GM19043 (cell line): ENCODE results near the gene UPK3B.
A peak's percentile ranks its signal among the peaks of the same experiment; 100 is the strongest.
"Not testable (repeated sequence)": the region's sequence is repeated elsewhere in the genome, so short reads cannot be mapped to it uniquely, and the experiment has no call there.

ENCODE experiments used
- ATAC-seq: cut with Tn5 transposase; IDR thresholded peaks from one replicate; pipeline ENCODE4 v1.9.1; 2021; ENCODE audit warnings: low read depth; ENCODE audit not compliant: unreplicated experiment

UPK3B gene

GRCh38 chr7:76512941-76513816, 2.8 kb downstream of the UPK3B start:
- no peak for ATAC-seq

GRCh38 chr7:76513817-76514799, 3.8 kb downstream of the UPK3B start:
- ATAC-seq = no peak

GRCh38 chr7:76514926-76515771, 4.8 kb downstream of the UPK3B start:
- ATAC-seq = no peak

GRCh38 chr7:76515999-76516443, 5.7 kb downstream of the UPK3B start:
- ATAC-seq = no peak

GRCh38 chr7:76516932-76517331, 6.6 kb downstream of the UPK3B start:
- ATAC-seq = not testable (repeated sequence)

GRCh38 chr7:76526183-76526582, 15.8 kb downstream of the UPK3B start:
- not testable (repeated sequence) for ATAC-seq

- not testable (repeated sequence) for ATAC-seq
These were observed 21.3 kb downstream of the UPK3B start for GRCh38 chr7:76531643-76532042.

GRCh38 chr7:76543197-76543596, 32.8 kb downstream of the UPK3B start, which contains the start of gene SPDYE16:
Gene SPDYE16, minus strand, starts transcription at chr7:76543297. Its CDS starts 1,838 bp downstream, at chr7:76541459.
- ATAC-seq = not testable (repeated sequence)

GRCh38 chr7:76549025-76549854, 38.9 kb downstream of the UPK3B start:
- ATAC-seq = peak; percentile 99

- ATAC-seq = not testable (repeated sequence)
These were observed 39.5 kb downstream of the UPK3B start for GRCh38 chr7:76549855-76550248.

- not testable (repeated sequence) for ATAC-seq
These were observed 41.6 kb downstream of the UPK3B start for GRCh38 chr7:76551992-76552391.

- not testable (repeated sequence) for ATAC-seq
These were observed 49.3 kb downstream of the UPK3B start for GRCh38 chr7:76559685-76560084.

GRCh38 chr7:76560157-76560556, 49.8 kb downstream of the UPK3B start:
- ATAC-seq = not testable (repeated sequence)

- ATAC-seq = not testable (repeated sequence)
These were observed 51.0 kb downstream of the UPK3B start for GRCh38 chr7:76561342-76561741.

- ATAC-seq = not testable (repeated sequence)
These were observed 54.6 kb downstream of the UPK3B start for GRCh38 chr7:76565001-76565400.
